Esophagus (tissue), 2 donors: ENCODE measurements around the gene FBXL13. TPM values are rescaled to one million over a fixed set of nuclear protein-coding genes. Genes with fewer than 3 reads are reported as not detected.
"Not testable (repeated sequence)": the region's sequence is repeated elsewhere in the genome, so short reads cannot be mapped to it uniquely, and the experiment has no call there.

Experiments
- H3K27ac ChIP-seq, 2 donors: one replicate each; pipeline ENCODE4 v1.5.1; 2013; ENCODE audit warnings: low read depth in 2 of 2, mild to moderate bottlenecking in 2 of 2, inconsistent platforms in 1 of 2, low read length in 1 of 2, moderate library complexity in 1 of 2
- H3K27me3 ChIP-seq, 2 donors: one replicate each; pipeline ENCODE4 v1.6.1; 2013; ENCODE audit warnings: low read length in 2 of 2, control low read depth in 1 of 2, mild to moderate bottlenecking in 1 of 2; ENCODE audit not compliant: insufficient read depth in 2 of 2, control insufficient read depth in 1 of 2
- H3K36me3 ChIP-seq, 2 donors: one replicate each; pipeline ENCODE4 v1.6.1; 2013; ENCODE audit warnings: low read length in 1 of 2; ENCODE audit not compliant: control insufficient read depth in 2 of 2, insufficient read depth in 2 of 2
- H3K4me1 ChIP-seq, 2 donors: one replicate each; pipeline ENCODE4 v1.6.1; 2013; ENCODE audit warnings: low read length in 1 of 2; ENCODE audit not compliant: control insufficient read depth in 2 of 2, insufficient read depth in 2 of 2
- H3K4me3 ChIP-seq, 2 donors: one replicate each; pipeline ENCODE4 v1.5.1; 2013; ENCODE audit warnings: low read length in 2 of 2, mild to moderate bottlenecking in 2 of 2, low read depth in 1 of 2, moderate library complexity in 1 of 2
- H3K9me3 ChIP-seq, 2 donors: one replicate each; pipeline ENCODE4 v1.6.1; 2013; ENCODE audit warnings: mild to moderate bottlenecking in 2 of 2, low read depth in 1 of 2, low read length in 1 of 2, moderate library complexity in 1 of 2; ENCODE audit not compliant: control insufficient read depth in 2 of 2, insufficient read depth in 1 of 2
- WGBS, 2 donors: extraction: QIAGEN DNeasy Blood & Tissue Kit; methylation state at CpG; one replicate each; pipeline ENCODE4 v1.1.7; 2013; 5-methylcytosine and 5-hydroxymethylcytosine counted together
- polyA plus RNA-seq, 2 donors: library from polyadenylated mRNA; stranded (reverse); fragments of 200-250 nt; gene quantifications; one replicate each; pipeline ENCODE4 v1.2.3, GENCODE V29; 2013
- donor health status: healthy with polysubstance abuse.
- donor health status: Bipolar disorder and iron deficiency.

FBXL13 gene
- polyA plus RNA-seq, 2 donors: 0.08 TPM; not detected in 1

GRCh38 chr7:102918845-102919244 is 155.8 kb downstream of the FBXL13 start:
- WGBS, 2 donors: 33 to 38% methylated on average over 1 of the region's 1 CpG
- H3K4me1 ChIP-seq: no peaks in the 10 kb centered on the region
- no peaks in the 10 kb centered on the region for H3K36me3 ChIP-seq
- H3K4me3 ChIP-seq: no peak overlapping the region
- H3K9me3 ChIP-seq: no peaks in the 10 kb centered on the region
- H3K27ac ChIP-seq: no peak overlapping the region
- H3K27me3 ChIP-seq: no peaks in the 10 kb centered on the region

GRCh38 chr7:102917436-102918353 is 156.9 kb downstream of the FBXL13 start:
- Histone ChIP-seq H3K4me3 (no peak overlapping the region), H3K9me3 (no peaks in the 10 kb centered on the region), H3K4me1 (no peaks in the 10 kb centered on the region), H3K27ac (no peak overlapping the region), H3K27me3 (no peaks in the 10 kb centered on the region), H3K36me3 (no peaks in the 10 kb centered on the region)
- WGBS, 2 donors: 76 to 84% methylated on average over 5 of the region's 5 CpGs

DNA sequence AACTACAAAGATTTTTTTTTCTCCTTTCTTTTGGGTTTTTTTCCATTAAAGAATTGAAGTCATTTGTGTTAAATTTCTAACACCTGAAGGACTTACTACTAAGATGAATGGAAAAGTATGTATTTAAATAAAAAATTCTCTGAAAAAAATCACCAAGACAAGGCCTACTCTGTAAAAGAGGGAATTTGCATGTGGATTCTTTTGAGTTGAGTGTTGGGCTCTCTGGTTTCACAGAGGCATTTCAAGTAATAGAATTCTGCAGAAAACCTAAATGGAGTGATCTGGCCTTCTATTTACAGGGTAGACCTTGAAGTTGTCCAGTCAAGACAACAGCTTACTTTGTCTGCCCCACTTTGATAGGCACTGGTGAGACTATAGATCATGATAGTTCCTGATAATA is 157.7 kb downstream of the FBXL13 start:
- Histone ChIP-seq H3K27me3 (no peaks in the 10 kb centered on the region), H3K9me3 (no peaks in the 10 kb centered on the region), H3K4me1 (no peaks in the 10 kb centered on the region), H3K27ac (no peak overlapping the region), H3K36me3 (no peaks in the 10 kb centered on the region), H3K4me3 (no peak overlapping the region)

DNA sequence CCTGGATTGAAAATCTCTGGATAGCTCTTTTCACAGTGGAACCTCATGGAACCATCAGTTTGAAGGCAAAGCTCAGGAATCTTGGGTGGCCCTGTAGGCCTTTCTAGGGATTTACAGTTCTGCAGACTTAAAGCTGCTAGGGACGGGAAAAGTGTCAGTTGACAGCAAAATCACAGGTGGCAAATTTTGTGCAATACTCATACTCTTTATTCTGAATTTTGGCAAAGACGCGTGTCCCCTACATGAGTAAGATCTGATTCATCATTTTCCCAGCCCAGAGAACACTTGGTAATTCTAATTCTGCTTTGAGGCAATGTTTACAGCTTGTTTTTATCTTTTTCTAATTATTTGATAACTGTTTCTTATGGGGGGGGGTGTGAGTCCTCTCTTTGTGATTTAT is 158.2 kb downstream of the FBXL13 start:
- H3K4me3 ChIP-seq: no peak overlapping the region
- WGBS, 2 donors: 53 to 67% methylated on average over 3 of the region's 3 CpGs
- H3K36me3 ChIP-seq: no peaks in the 10 kb centered on the region
- no peaks in the 10 kb centered on the region for H3K9me3 ChIP-seq
- H3K4me1 ChIP-seq: no peaks in the 10 kb centered on the region
- no peaks in the 10 kb centered on the region for H3K27me3 ChIP-seq
- H3K27ac ChIP-seq: no peak overlapping the region

- Histone ChIP-seq H3K27ac (no peak overlapping the region), H3K36me3 (no peaks in the 10 kb centered on the region), H3K9me3 (no peaks in the 10 kb centered on the region), H3K4me1 (no peaks in the 10 kb centered on the region), H3K27me3 (no peaks in the 10 kb centered on the region), H3K4me3 (no peak overlapping the region)
- WGBS, 2 donors: 63 to 73% methylated on average over 8 of the region's 8 CpGs
Observed at GRCh38 chr7:102914585-102914984, 160.0 kb downstream of the FBXL13 start.

- no peaks in the 10 kb centered on the region for H3K36me3 ChIP-seq
- no peak overlapping the region for H3K27ac ChIP-seq
- 76 to 83% methylated on average over 9 of the region's 9 CpGs for WGBS, 2 donors
- H3K9me3 ChIP-seq: no peaks in the 10 kb centered on the region
- no peak overlapping the region for H3K4me3 ChIP-seq
- no peaks in the 10 kb centered on the region for H3K27me3 ChIP-seq
- H3K4me1 ChIP-seq: no peaks in the 10 kb centered on the region
Observed at GRCh38 chr7:102913826-102914225, 160.8 kb downstream of the FBXL13 start.

- 19 to 43% methylated on average over 6 of the region's 6 CpGs for WGBS, 2 donors
- Histone ChIP-seq H3K27ac (no peak within 1 kb of the TSS), H3K9me3 (no peaks in the 10 kb centered on the region), H3K4me3 (no peak within 1 kb of the TSS), H3K27me3 (no peaks in the 10 kb centered on the region), H3K4me1 (no peaks in the 10 kb centered on the region), H3K36me3 (no peaks in the 10 kb centered on the region)
Observed at GRCh38 chr7:102912742-102913141, 161.9 kb downstream of the FBXL13 start, which contains the start of gene LRRC17. LRRC17 (plus strand) TSS chr7:102913000; CDS start chr7:102933914, 20,914 bp downstream.

DNA sequence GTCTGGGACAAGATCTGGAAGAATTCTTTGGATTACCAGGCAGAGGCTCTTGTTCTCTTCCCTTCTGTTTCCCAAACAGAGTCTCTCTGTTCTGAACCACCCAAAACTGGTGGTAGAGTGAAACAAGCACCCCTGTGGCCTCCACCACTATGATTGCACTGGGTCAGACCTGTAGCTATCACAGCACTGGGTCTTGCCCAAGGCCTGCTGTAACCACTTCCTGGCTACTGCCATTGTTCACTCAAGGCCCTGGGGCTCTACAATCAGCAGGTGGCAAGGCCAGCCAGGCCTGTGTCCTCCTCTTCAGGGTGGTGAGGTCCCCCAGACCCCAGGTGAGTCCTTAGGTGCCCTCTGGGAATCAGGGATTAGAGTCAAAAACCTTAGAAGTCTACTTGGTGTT is 165.9 kb downstream of the FBXL13 start:
- Histone ChIP-seq H3K4me1 (no peaks in the 10 kb centered on the region), H3K36me3 (no peaks in the 10 kb centered on the region), H3K27me3 (no peaks in the 10 kb centered on the region), H3K4me3 (no peak overlapping the region), H3K9me3 (no peaks in the 10 kb centered on the region), H3K27ac (no peak overlapping the region)

GRCh38 chr7:102903576-102903975 is 171.0 kb downstream of the FBXL13 start:
- H3K4me3 ChIP-seq, H3K36me3 ChIP-seq, H3K9me3 ChIP-seq, H3K4me1 ChIP-seq, H3K27ac ChIP-seq, H3K27me3 ChIP-seq: not testable (repeated sequence)
- 88 to 91% methylated on average over 1 of the region's 1 CpG for WGBS, 2 donors

DNA sequence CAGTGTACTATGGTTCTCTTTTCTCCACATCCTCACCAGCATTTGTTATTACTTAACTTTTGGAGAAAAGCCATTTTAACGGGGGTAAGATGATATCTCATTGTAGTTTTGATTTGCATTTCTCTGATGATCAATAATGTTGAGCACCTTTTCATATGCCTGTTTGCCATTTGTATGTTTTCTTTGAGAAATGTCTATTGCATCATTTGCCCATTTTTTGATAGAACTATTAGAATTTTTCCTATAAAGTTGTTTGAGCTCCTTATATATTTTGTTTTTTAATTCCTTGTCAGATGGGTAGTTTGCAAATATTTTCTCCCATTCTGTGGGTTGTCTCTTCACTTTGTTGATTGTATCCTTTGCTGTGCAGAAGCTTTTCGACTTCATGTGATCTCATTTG is 172.5 kb downstream of the FBXL13 start:
- H3K4me1 ChIP-seq, H3K36me3 ChIP-seq, H3K27me3 ChIP-seq, H3K9me3 ChIP-seq, H3K4me3 ChIP-seq, H3K27ac ChIP-seq: not testable (repeated sequence)
- 82 to 83% methylated on average over 2 of the region's 2 CpGs for WGBS, 2 donors
